H9 (cell line): Measurements from ENCODE around the gene NPFF. TPM values are rescaled to one million over a fixed set of nuclear protein-coding genes. Genes with fewer than 3 reads are reported as not detected.

Experiments
- DNase-seq: peaks from one replicate; pipeline ENCODE4 v3.0.0-alpha.2; 2017
- H2AFZ ChIP-seq: one replicate; pipeline ENCODE4 v1.6.1; 2013; ENCODE audit warnings: mild to moderate bottlenecking, low read length, control low read depth, moderate library complexity
- H2AK5ac ChIP-seq: 2 replicates; pipeline ENCODE4 v1.6.1; 2013; ENCODE audit warnings: low read length, control low read depth, mixed read lengths; ENCODE audit not compliant: insufficient read length
- H2BK120ac ChIP-seq: one replicate; pipeline ENCODE4 v1.6.1; 2013; ENCODE audit warnings: low read depth, mild to moderate bottlenecking, low read length, control low read depth, inconsistent platforms; ENCODE audit not compliant: poor library complexity, severe bottlenecking
- H2BK12ac ChIP-seq: 2 replicates; pipeline ENCODE4 v1.6.1; 2013; ENCODE audit warnings: low read length, control low read depth, mixed read lengths, low read depth; ENCODE audit not compliant: insufficient read length
- H2BK15ac ChIP-seq: 2 replicates; pipeline ENCODE4 v1.6.1; 2013; ENCODE audit warnings: low read depth, low read length, control low read depth
- H2BK20ac ChIP-seq: one replicate; pipeline ENCODE4 v1.6.1; 2013; ENCODE audit warnings: low read depth, mild to moderate bottlenecking, low read length, control low read depth, inconsistent platforms; ENCODE audit not compliant: poor library complexity, severe bottlenecking
- H2BK5ac ChIP-seq: 2 replicates; pipeline ENCODE4 v1.6.1; 2013; ENCODE audit warnings: low read length, control low read depth, mixed read lengths; ENCODE audit not compliant: insufficient read length
- H3K14ac ChIP-seq: 2 replicates; pipeline ENCODE4 v1.6.1; 2013; ENCODE audit warnings: low read length, control low read depth; ENCODE audit not compliant: insufficient read depth
- H3K18ac ChIP-seq: 2 replicates; pipeline ENCODE4 v1.6.1; 2013; ENCODE audit warnings: low read depth, mild to moderate bottlenecking, mixed read lengths, low read length, control low read depth; ENCODE audit not compliant: insufficient read length
- H3K23ac ChIP-seq: 2 replicates; pipeline ENCODE4 v1.6.1; 2013; ENCODE audit warnings: low read length, control low read depth, mixed read lengths, low read depth; ENCODE audit not compliant: insufficient read length
- H3K23me2 ChIP-seq: 2 replicates; pipeline ENCODE4 v1.6.1; 2013; ENCODE audit warnings: low read depth, mild to moderate bottlenecking, mixed read lengths, low read length, control low read depth; ENCODE audit not compliant: insufficient read length, poor library complexity, severe bottlenecking
- H3K27ac ChIP-seq: 2 replicates; pipeline ENCODE4 v1.5.1; 2013; ENCODE audit warnings: low read length, control low read depth, mixed read lengths, low read depth; ENCODE audit not compliant: insufficient read length
- H3K27me3 ChIP-seq: 2 replicates; pipeline ENCODE4 v1.6.1; 2013; ENCODE audit warnings: low read length, control low read depth, inconsistent platforms; ENCODE audit not compliant: insufficient read depth
- H3K4ac ChIP-seq: 2 replicates; pipeline ENCODE4 v1.6.1; 2013; ENCODE audit warnings: low read depth, mild to moderate bottlenecking, control low read depth, inconsistent platforms, low read length, moderate library complexity
- H3K4me1 ChIP-seq: 2 replicates; pipeline ENCODE4 v1.6.1; 2013; ENCODE audit warnings: low read length, control low read depth, inconsistent platforms; ENCODE audit not compliant: insufficient read depth
- H3K4me2 ChIP-seq: 2 replicates; pipeline ENCODE4 v1.6.1; 2013; ENCODE audit warnings: low read length, control low read depth, mixed read lengths; ENCODE audit not compliant: insufficient read length, insufficient read depth
- H3K56ac ChIP-seq: 2 replicates; pipeline ENCODE4 v1.6.1; 2013; ENCODE audit warnings: low read depth, mild to moderate bottlenecking, mixed read lengths, low read length, control low read depth; ENCODE audit not compliant: insufficient read length
- H3K79me1 ChIP-seq: 2 replicates; pipeline ENCODE4 v1.6.1; 2013; ENCODE audit warnings: low read depth, mild to moderate bottlenecking, moderate library complexity, low read length, control low read depth, inconsistent platforms; ENCODE audit not compliant: insufficient read depth, poor library complexity, severe bottlenecking
- H3K79me2 ChIP-seq: 2 replicates; pipeline ENCODE4 v1.6.1; 2013; ENCODE audit warnings: low read length, control low read depth, inconsistent platforms; ENCODE audit not compliant: insufficient read depth
- H3K9ac ChIP-seq: 2 replicates; pipeline ENCODE4 v1.6.1; 2013; ENCODE audit warnings: low read length, control low read depth, mixed read lengths; ENCODE audit not compliant: insufficient read length; ENCODE audit errors: extremely low read depth
- H3K9me3 ChIP-seq: one replicate; pipeline ENCODE4 v1.6.1; 2013; ENCODE audit warnings: low read depth, low read length, inconsistent platforms; ENCODE audit not compliant: control insufficient read depth
- H3T11ph ChIP-seq: one replicate; pipeline ENCODE4 v1.6.1; 2013; ENCODE audit warnings: mild to moderate bottlenecking, low read length, control low read depth, inconsistent platforms
- H4K20me1 ChIP-seq: one replicate; pipeline ENCODE4 v1.6.1; 2013; ENCODE audit not compliant: control insufficient read depth, insufficient read length, insufficient read depth
- H4K5ac ChIP-seq: 2 replicates; pipeline ENCODE4 v1.6.1; 2013; ENCODE audit warnings: low read depth, mild to moderate bottlenecking, mixed read lengths, low read length, control low read depth; ENCODE audit not compliant: insufficient read length
- H4K8ac ChIP-seq: replicated peaks from 2 replicates; pipeline ENCODE4 v1.6.1; 2013; ENCODE audit warnings: low read length, control low read depth, mixed read lengths, low read depth; ENCODE audit not compliant: insufficient read length
- H4K91ac ChIP-seq: 2 replicates; pipeline ENCODE4 v1.6.1; 2013; ENCODE audit warnings: low read depth, mild to moderate bottlenecking, moderate library complexity, mixed read lengths, low read length, control low read depth; ENCODE audit not compliant: insufficient read length
- H3K27ac Mint-ChIP-seq, 3 experiments: 2 replicates in 2 of 3; 3 replicates in 1 of 3; pipeline ENCODE4 v1.8.0; 2020 to 2021; ENCODE audit warnings: mixed read lengths in 3 of 3, mild to moderate bottlenecking in 1 of 3, moderate library complexity in 1 of 3
- H3K27me3 Mint-ChIP-seq: 2 replicates; pipeline ENCODE4 v1.8.0; 2021; ENCODE audit warnings: low read depth, mild to moderate bottlenecking, moderate library complexity, mixed read lengths
- H3K36me3 Mint-ChIP-seq, 3 experiments: 2 replicates in 2 of 3; 3 replicates in 1 of 3; pipeline ENCODE4 v1.8.0; 2020 to 2021; ENCODE audit warnings: low read depth in 3 of 3, mixed read lengths in 3 of 3; ENCODE audit not compliant: insufficient read depth in 1 of 3
- H3K4me1 Mint-ChIP-seq, 2 experiments: 2 replicates each; pipeline ENCODE4 v1.8.0; 2020; ENCODE audit warnings: mixed read lengths in 2 of 2
- H3K4me3 Mint-ChIP-seq, 2 experiments: 2 replicates in 1 of 2; 3 replicates in 1 of 2; pipeline ENCODE4 v1.8.0; 2020 to 2021; ENCODE audit warnings: mild to moderate bottlenecking in 2 of 2, mixed read lengths in 2 of 2, moderate library complexity in 1 of 2
- H3K9me3 Mint-ChIP-seq, 2 experiments: 2 replicates in 1 of 2; 3 replicates in 1 of 2; pipeline ENCODE4 v1.8.0; 2020; ENCODE audit warnings: mild to moderate bottlenecking in 2 of 2, mixed read lengths in 2 of 2, moderate library complexity in 1 of 2
- WGBS: extraction: QIAGEN DNeasy Blood & Tissue Kit; methylation state at CpG from one replicate; pipeline ENCODE4 v1.1.7; 2013; ENCODE audit warnings: missing lambda C conversion rate, low lambda C conversion rate, mixed read lengths; ENCODE audit not compliant: insufficient read length; ENCODE audit errors: extremely low coverage; 5-methylcytosine and 5-hydroxymethylcytosine counted together
- total RNA-seq: library from RNA; stranded (reverse); gene quantifications from 2 replicates; pipeline ENCODE4 v1.2.1, GENCODE V29; 2021
- TF ChIP-seq, protein P1 (sequence below): fragments of 200-600 bp; sonication (generic); conservative IDR thresholded peaks from 3 replicates; pipeline ENCODE4 v1.8.0; 2021; ENCODE audit warnings: antibody characterized with exemption, mild to moderate bottlenecking

The NPFF gene
- total RNA-seq, 1 experiment from 2014 or later = not detected

DNA sequence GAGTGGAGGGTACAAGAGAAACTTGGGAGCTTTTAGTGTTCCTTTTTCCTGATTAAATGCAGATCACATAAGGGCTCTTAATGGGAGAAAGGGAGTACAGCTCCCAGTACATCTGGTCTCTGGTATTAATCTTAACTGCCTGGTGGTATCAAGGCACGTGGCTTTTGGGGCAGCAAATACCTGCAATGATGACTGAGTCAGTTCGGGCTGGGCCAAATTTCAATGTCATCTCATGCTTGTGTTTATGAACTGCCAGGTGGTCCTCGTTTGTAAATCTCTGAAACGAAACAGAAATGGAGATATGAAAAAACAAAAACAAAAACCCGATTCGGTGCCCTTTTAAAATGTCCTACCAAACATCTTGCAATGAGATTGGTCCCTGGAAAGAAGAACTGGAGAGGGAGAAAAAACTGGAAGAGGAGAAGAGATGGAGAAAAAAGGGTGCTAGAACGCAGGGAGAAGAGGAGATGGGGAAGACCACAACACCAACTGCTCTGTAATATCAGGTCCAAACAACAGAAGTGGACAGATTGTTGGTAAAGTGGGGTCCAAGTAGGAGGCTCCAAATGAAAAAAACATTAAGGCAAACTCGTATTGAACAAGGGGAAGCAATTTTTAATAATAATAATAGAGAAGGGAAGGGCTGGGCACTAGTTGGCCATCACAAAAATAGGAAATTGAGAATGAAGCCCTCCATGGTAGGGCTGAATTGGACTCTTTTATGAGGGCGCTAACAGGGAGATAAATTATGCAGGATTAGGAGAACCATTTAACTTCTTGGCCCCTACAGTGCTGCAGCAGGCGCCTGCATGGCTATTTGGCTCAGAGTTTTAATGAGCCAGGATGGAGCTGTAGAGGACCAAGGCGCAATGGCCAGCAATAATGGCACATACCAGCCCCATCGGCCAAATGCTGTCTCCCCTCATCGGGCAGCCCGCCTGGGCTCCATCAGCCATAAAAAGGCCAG lies 45.4 kb upstream of the NPFF start:
- no peaks in the 10 kb centered on the region; a peak in 1 of 5 replicates for H3K9me3 Mint-ChIP-seq
- H3K4ac ChIP-seq = no peak overlapping the region
- TF ChIP-seq, protein P1, sequence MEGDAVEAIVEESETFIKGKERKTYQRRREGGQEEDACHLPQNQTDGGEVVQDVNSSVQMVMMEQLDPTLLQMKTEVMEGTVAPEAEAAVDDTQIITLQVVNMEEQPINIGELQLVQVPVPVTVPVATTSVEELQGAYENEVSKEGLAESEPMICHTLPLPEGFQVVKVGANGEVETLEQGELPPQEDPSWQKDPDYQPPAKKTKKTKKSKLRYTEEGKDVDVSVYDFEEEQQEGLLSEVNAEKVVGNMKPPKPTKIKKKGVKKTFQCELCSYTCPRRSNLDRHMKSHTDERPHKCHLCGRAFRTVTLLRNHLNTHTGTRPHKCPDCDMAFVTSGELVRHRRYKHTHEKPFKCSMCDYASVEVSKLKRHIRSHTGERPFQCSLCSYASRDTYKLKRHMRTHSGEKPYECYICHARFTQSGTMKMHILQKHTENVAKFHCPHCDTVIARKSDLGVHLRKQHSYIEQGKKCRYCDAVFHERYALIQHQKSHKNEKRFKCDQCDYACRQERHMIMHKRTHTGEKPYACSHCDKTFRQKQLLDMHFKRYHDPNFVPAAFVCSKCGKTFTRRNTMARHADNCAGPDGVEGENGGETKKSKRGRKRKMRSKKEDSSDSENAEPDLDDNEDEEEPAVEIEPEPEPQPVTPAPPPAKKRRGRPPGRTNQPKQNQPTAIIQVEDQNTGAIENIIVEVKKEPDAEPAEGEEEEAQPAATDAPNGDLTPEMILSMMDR = no peak
- H2AK5ac ChIP-seq = no peak overlapping the region
- H3K56ac ChIP-seq = no peak overlapping the region
- peak overlapping the region in 2 of 3 experiments; percentile 11 to 15; a peak in 4 of 7 replicates for H3K27ac Mint-ChIP-seq
- no peak overlapping the region for H3K9ac ChIP-seq
- no peak overlapping the region for H2BK15ac ChIP-seq
- H2BK12ac ChIP-seq = no peak overlapping the region
- H2BK20ac ChIP-seq = no peak overlapping the region
- no peak overlapping the region for H2AFZ ChIP-seq
- H3K9me3 ChIP-seq = no peaks in the 10 kb centered on the region
- H3K79me1 ChIP-seq = no peaks in the 10 kb centered on the region
- H4K91ac ChIP-seq = no peak overlapping the region
- no peak overlapping the region for H3K27ac ChIP-seq
- H4K5ac ChIP-seq = no peak overlapping the region
- no peaks in the 10 kb centered on the region for H3K79me2 ChIP-seq
- no peak overlapping the region for H3K4me2 ChIP-seq
- no peak overlapping the region for H3K18ac ChIP-seq
- no peaks in the 10 kb centered on the region for H3K23me2 ChIP-seq
- no peak overlapping the region for H2BK120ac ChIP-seq
- no peaks in the 10 kb centered on the region for H3K27me3 ChIP-seq
- no peaks in the 10 kb centered on the region; a peak in 4 of 7 replicates for H3K36me3 Mint-ChIP-seq
- H3K14ac ChIP-seq = no peak overlapping the region
- H3K4me3 Mint-ChIP-seq = no peak overlapping the region
- H3K4me1 Mint-ChIP-seq = peaks cover 0 to 9% of the 10 kb centered on the region in 2 experiments; a peak in 1 of 4 replicates
- H4K8ac ChIP-seq = no peak overlapping the region
- H3T11ph ChIP-seq = no peak overlapping the region
- H3K27me3 Mint-ChIP-seq = no peaks in the 10 kb centered on the region; the same call in 1 of the 2 replicates
- no peak overlapping the region for H3K23ac ChIP-seq
- no peaks in the 10 kb centered on the region for H4K20me1 ChIP-seq
- no CpG with 5 or more reads among the region's 14 CpGs for WGBS
- no peak for DNase-seq
- H3K4me1 ChIP-seq = no peaks in the 10 kb centered on the region
- no peak overlapping the region for H2BK5ac ChIP-seq
